Measurements from ENCODE around the gene TMEM240.
"Not testable (repeated sequence)": the region's sequence is repeated elsewhere in the genome, so short reads cannot be mapped to it uniquely, and the experiment has no call there.

Gene TMEM240

GRCh38 chr1:1540818-1541628 lies 599 bp upstream of the TMEM240 start:
- DNase-seq = peak in 1 of 51 donors; percentile 61

- peak in 14 of 51 donors; percentile 6 to 44 (median 24) for DNase-seq
Observed at GRCh38 chr1:1539310-1540089, 924 bp downstream of the TMEM240 start.

DNA sequence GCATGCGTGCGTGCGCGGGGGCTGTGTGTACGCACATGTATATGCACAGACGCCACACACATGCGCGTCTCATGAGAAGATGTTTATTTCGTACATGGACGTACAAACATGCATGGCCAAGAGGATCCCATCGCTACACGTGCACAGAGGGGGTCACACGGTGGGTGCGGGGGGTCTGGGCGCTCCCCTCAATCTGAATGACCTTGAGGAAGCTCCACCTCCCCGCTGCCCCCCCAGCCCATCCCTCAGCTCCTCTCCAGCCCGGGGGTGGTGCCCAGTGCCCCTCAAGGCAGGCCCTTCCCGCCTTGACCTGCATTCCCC lies 1.5 kb downstream of the TMEM240 start:
- DNase-seq = no peak

GRCh38 chr1:1538334-1538733 lies 2.1 kb downstream of the TMEM240 start:
- no peak for DNase-seq

GRCh38 chr1:1537626-1538250 lies 2.7 kb downstream of the TMEM240 start:
- DNase-seq = no peak

- DNase-seq = no peak
Observed at GRCh38 chr1:1536938-1537546, 3.4 kb downstream of the TMEM240 start.

- peak in 3 of 51 donors; percentile 16 to 36 (median 22) for DNase-seq
Observed at GRCh38 chr1:1536019-1536937, 4.1 kb downstream of the TMEM240 start.

GRCh38 chr1:1535201-1536018 lies 5.0 kb downstream of the TMEM240 start:
- DNase-seq = no peak

DNA sequence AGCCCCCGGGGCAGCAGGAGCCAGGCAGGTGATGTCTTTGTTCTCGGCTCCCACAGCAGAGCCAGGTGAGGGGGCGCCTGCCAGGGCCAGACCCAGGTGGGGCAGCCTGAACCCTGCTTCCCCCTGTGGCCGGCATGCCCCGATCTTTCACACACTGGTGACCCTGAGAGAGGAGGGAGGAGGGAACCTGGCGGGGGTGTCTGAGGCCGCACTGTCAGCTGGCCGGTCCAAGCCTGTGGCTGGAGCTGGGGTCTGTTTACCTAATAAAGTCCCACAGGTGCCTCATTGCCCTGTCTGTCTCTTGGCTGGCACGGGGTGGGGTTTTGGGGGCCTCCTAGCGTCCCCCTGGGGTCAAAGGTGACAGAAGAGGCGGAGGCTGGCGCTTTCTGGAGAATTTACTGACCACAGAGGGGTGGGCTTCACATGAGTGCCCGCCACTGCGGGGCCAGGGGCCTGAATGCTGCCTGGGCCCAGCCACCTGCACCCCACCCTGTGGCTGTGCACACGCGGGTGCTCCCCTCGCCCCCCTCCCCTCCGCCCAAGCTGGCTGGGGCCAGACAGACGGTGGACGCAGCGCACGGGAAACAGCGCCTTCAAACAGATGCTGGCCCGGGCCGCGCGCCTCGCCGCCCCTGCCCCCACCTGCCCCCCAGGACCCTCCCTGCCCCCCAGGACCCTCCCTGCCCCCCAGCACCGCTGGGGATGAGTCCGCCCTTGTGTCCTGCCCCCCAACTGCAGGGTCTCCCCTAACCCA lies 5.8 kb downstream of the TMEM240 start:
- no peak for DNase-seq

- not testable (repeated sequence) for DNase-seq
Observed at GRCh38 chr1:1533894-1534291, 6.5 kb downstream of the TMEM240 start.

GRCh38 chr1:1533176-1533893 lies 7.1 kb downstream of the TMEM240 start:
- not testable (repeated sequence) for DNase-seq

- no peak for DNase-seq
Observed at GRCh38 chr1:1531947-1532346, 8.5 kb downstream of the TMEM240 start.

DNA sequence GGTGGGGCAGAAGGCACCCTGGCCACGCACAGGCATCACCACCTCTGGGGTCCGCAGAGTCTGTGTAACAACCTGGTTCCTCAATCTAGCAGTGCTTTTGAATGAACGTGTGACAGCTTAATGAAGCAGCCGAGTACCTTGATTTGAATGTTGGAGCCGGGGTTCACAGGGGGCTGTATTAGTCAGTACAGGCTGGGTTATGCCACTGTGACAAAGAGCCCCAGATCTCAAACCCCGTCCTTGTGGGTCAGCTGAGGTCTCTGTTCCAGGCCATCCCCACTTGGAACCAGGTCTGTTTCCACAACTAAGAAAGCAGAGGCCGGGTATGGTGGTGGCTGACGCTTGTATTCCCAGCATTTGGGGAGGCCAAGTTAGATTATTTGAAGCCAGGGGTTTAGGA lies 10.5 kb downstream of the TMEM240 start:
- DNase-seq = no peak

DNA sequence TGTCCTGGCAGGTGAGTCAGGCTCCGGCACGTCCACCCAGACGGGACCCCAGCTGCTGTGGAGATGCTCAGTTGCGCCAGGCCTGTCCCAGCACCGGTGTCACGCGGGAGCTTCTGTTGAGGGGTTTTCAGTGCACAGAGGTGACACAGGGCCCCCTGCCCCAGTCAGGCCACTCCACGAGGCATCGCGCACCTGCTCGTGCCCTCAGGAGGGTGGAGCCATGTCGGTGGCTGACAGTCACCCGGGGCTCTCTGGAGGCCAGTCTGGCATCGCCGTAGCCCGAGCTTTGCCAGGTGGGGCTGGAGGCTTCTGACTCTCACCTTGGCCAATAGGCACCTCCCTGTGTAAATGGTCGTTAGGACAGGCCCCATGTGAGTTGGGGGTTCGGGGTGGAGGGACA lies 11.1 kb downstream of the TMEM240 start:
- no peak for DNase-seq

DNA sequence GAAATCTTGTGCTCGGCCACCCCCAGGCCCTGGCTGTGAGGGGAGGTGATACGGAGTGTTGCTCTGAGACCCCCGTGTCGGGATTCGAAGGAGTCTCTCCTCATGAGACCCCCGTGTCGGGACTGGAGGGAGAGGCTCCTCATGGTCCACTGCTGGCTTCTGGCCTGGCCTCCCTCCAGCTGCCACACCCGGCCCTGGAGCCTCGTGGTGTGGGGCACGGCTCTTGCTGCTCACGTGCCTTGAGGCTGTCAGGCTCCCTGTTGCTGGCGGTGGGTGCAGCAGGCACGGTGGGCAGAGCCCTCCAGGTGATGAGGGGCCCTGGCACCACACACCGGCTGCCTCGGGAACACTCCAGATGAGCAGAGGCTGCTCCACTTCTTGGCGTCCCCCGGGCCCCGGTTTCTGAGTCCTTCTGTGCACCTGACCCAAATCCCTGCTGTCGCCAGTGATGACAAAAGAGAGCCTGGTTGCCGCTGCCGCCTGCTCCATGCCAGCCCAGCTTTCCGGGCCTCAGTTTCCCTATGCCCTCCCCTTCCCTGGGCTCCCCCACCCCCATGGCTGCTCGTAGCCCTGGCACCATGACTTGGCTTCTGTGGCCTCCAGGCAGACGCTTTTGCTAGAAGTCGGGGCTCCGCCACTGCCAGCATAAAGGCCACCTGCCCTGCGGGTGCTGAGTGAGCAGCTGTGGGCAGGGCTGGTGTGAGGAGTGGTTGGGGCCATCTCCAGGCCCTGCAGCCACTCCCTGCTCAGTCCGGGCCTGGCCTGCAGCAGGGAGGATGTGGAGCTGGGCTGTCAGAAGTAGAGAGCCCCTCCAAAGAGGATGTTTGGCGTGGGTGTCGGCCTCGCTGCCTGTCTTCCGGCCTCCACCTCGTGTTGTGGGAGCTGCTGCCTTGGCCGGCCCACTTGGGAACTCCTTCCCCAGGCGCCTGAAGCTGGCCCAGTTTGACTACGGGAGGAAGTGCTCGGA lies 11.8 kb downstream of the TMEM240 start:
- no peak for DNase-seq

DNA sequence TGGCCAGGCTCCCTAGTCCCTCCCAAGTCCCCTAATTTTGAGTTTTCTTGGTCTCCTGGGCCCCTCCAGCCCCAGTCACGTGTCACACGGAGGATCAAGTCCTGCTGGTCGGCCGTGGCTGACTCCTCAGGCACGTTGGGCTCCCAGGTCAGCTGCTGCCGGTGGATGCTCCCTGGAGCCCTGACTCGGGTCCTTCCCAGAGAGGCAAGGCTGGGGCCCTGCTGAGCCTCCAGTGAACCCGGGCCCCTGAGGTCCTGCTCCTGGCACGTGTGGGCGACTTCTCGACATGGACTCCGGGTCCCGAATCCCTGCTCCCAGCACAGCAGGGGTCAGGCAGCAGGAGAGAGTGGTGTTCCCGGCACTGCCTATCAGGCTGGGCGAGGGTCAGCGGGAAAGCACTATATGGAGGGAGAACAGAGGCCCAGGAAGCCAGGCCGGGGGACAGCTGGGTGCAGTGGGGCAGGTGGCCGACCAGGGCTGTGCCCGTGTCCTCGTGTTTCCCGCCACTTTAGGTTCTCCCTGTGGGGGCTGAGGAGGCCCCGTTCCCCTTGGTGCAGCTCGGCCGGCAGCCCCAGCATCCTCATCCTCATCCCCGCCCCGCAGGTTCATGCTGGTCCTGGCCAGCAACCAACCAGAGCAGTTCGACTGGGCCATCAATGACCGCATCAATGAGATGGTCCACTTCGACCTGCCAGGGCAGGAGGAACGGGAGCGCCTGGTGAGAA lies 13.2 kb downstream of the TMEM240 start:
- no peak for DNase-seq

DNA sequence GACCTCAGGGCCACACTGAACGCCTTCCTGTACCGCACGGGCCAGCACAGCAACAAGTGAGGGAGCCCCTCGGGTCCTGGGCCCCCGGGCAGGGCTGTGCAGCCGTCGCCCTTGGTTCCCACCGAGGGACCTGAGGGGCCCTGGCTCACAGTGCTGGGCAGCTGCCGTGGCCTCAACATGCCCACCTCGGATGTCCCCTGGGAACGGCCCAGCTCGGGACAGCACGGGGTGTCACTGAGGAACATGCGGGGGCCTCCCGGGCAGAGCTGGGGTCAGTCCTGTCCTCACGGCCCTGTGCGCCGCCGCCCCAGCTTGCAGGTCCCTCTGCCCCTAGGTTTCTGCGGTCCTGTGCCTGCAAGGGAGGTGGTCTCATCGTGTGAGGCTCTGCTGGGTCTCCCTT lies 13.9 kb downstream of the TMEM240 start:
- not testable (repeated sequence) for DNase-seq
